Chondrocyte (in vitro differentiated cells): Measurements from ENCODE around the gene ELK1. TPM values are rescaled to one million over a fixed set of nuclear protein-coding genes. Genes with fewer than 3 reads are reported as not detected.
"Not testable (repeated sequence)": the region's sequence is repeated elsewhere in the genome, so short reads cannot be mapped to it uniquely, and the experiment has no call there.

Experiments used
- DNase-seq: peaks from one replicate; pipeline ENCODE4 v3.0.0; 2021; ENCODE audit warnings: mixed read lengths, low spot score
- H3K27ac Mint-ChIP-seq: one replicate; pipeline ENCODE4 v1.8.0; 2021; ENCODE audit warnings: mild to moderate bottlenecking, moderate library complexity, mixed read lengths; ENCODE audit not compliant: unreplicated experiment
- H3K27me3 Mint-ChIP-seq: 2 replicates; pipeline ENCODE4 v1.8.0; 2021; ENCODE audit warnings: low read depth, mixed read lengths
- H3K36me3 Mint-ChIP-seq: 2 replicates; pipeline ENCODE4 v1.8.0; 2021; ENCODE audit warnings: low read depth, mixed read lengths
- H3K4me1 Mint-ChIP-seq: 2 replicates; pipeline ENCODE4 v1.8.0; 2021; ENCODE audit warnings: low read depth, mild to moderate bottlenecking, mixed read lengths
- H3K4me3 Mint-ChIP-seq: one replicate; pipeline ENCODE4 v1.8.0; 2021; ENCODE audit warnings: mild to moderate bottlenecking, moderate library complexity, mixed read lengths; ENCODE audit not compliant: unreplicated experiment
- H3K9me3 Mint-ChIP-seq: 2 replicates; pipeline ENCODE4 v1.8.0; 2021; ENCODE audit warnings: low read depth, mixed read lengths
- total RNA-seq: library from RNA; stranded (reverse); gene quantifications from 3 replicates; pipeline ENCODE4 v1.2.1, GENCODE V29; 2021
- TF ChIP-seq, protein P1 (sequence below): fragments of 200-600 bp; sonication (generic); IDR thresholded peaks from 2 replicates; pipeline ENCODE4 v1.5.0; 2021; ENCODE audit warnings: antibody characterized with exemption, mild to moderate bottlenecking, moderate library complexity

The ELK1 gene
- total RNA-seq, 1 donor from 2014 or later = 32.6 TPM

DNA sequence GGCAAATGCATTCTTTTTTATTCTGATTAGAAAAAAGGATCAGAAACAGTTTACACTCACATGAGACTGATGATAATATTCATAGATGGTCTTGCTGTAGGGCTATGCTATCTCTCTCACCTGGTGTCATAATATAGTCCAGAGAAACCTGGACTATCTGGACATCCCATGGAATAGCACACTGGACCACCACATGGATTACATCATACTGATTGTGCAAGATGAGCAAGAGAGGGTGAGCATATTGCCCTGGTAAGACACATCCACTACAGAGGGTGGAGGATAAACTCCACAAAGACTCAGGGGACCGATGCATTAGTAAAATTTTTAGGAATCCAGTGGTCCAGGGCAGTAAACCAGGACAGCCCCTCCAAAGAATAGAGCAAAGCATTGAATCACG, 38.9 kb downstream of the ELK1 start:
- Mint-ChIP-seq H3K27me3 (no peaks in the 10 kb centered on the region), H3K4me1 (peaks cover 3% of the 10 kb centered on the region), H3K9me3 (peaks cover 12% of the 10 kb centered on the region), H3K36me3 (no peaks in the 10 kb centered on the region), H3K4me3 (no peak overlapping the region), H3K27ac (no peak overlapping the region)
- no peak for DNase-seq
- TF ChIP-seq, protein P1, sequence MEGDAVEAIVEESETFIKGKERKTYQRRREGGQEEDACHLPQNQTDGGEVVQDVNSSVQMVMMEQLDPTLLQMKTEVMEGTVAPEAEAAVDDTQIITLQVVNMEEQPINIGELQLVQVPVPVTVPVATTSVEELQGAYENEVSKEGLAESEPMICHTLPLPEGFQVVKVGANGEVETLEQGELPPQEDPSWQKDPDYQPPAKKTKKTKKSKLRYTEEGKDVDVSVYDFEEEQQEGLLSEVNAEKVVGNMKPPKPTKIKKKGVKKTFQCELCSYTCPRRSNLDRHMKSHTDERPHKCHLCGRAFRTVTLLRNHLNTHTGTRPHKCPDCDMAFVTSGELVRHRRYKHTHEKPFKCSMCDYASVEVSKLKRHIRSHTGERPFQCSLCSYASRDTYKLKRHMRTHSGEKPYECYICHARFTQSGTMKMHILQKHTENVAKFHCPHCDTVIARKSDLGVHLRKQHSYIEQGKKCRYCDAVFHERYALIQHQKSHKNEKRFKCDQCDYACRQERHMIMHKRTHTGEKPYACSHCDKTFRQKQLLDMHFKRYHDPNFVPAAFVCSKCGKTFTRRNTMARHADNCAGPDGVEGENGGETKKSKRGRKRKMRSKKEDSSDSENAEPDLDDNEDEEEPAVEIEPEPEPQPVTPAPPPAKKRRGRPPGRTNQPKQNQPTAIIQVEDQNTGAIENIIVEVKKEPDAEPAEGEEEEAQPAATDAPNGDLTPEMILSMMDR = no peak

DNA sequence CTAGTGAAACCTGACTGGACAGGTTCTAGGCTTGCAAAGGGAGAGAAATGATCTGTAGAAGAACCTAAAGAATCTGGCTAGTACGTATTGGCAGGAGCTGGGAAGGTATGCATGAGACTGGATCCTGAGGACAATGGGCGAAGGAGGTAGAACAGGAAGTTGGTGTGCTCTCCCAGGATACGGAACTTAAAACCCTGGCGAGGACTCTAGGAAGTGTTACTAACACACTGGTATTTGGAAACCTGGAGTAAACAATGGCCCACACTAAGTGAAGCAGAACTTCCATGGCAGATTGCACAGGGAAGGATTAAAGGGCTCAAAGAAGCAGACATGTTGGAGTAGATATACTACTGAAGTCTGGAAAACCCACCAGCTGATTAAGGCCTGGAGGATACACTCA, 39.9 kb downstream of the ELK1 start:
- peaks cover 12% of the 10 kb centered on the region for H3K9me3 Mint-ChIP-seq
- no peak overlapping the region for H3K27ac Mint-ChIP-seq
- H3K36me3 Mint-ChIP-seq = no peaks in the 10 kb centered on the region
- TF ChIP-seq, protein P1 = no peak
- no peak for DNase-seq
- H3K4me1 Mint-ChIP-seq = peaks cover 3% of the 10 kb centered on the region
- H3K4me3 Mint-ChIP-seq = no peak overlapping the region
- no peaks in the 10 kb centered on the region for H3K27me3 Mint-ChIP-seq

DNA sequence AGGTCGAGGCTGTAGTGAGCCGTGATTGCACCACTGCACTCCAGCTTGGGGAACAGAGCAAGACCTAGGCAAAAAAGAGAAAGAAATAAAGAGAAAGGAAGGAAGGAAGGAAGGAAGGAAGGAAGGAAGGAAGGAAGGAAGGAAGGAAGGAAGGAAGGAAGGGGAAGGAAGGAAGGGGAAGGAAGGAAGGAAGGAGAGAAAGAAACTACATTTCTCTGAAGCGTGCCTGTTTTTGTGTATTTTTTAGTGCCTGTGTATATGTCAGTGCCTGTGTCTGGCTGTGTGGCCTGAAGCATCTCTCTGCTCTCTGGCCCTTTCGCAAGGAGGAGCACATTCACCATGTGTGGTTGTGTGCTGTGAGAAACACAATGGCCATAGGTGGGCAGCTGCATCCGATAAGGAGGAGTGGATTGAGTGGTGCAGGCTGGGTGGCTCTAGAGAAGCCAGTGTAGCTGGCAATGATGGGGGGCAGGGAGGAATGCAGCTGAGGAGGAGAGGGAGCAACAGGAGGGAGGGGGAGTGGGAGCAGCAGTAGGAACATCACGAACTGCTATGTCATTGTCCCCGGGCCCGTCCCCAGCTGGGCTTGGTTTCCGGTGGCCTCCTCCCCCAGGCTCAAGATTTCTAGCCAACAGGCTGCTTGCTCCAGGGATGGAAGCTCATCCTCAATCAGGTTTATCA, 42.1 kb downstream of the ELK1 start:
- no peaks in the 10 kb centered on the region for H3K27me3 Mint-ChIP-seq
- TF ChIP-seq, protein P1 = no peak
- no peaks in the 10 kb centered on the region for H3K36me3 Mint-ChIP-seq
- H3K27ac Mint-ChIP-seq = no peak overlapping the region
- no peak overlapping the region for H3K4me3 Mint-ChIP-seq
- peaks cover 9% of the 10 kb centered on the region for H3K9me3 Mint-ChIP-seq
- peaks cover 3% of the 10 kb centered on the region for H3K4me1 Mint-ChIP-seq
- no peak for DNase-seq

DNA sequence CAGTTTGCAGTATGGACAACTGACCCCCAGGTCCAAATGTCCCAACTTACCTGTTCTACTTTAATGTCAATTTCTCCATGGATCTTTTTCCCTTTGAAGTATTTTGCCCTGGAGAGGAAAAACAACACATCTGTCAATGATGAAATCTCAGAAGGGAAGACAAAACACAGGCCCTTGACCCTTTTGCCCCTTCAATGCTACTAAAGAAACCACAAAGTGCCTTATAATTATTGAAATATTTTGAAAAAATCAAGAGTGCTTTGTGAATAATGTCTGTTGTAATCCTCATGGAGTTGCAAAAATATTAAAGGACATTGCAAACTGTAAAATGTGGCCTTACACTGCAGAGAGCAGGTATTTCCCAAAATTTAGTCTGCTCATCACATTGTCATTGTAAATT, 43.3 kb downstream of the ELK1 start:
- DNase-seq = no peak
- no peak overlapping the region for H3K27ac Mint-ChIP-seq

DNA sequence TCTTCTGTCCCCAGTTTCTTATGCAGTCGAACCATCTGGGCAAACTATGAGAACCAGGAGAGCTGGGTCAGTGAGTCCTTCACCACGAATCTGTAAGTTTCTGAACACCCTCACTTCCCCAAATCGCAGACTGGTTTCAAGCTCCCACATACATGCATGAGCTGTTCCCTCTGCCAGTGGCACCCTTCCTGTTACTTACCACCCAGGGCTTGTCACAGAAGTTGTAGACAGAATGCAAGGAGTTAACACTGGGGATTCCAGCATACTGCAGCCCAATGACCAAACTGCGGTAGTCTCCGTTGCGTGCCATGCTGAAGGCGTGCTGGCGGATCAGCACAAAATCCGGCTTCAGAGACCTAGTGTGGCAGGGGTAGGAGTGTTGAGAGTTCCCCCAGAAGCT, 45.3 kb downstream of the ELK1 start:
- no peak overlapping the region for H3K4me3 Mint-ChIP-seq
- H3K36me3 Mint-ChIP-seq = peaks cover 4% of the 10 kb centered on the region
- H3K9me3 Mint-ChIP-seq = peaks cover 11% of the 10 kb centered on the region
- no peaks in the 10 kb centered on the region for H3K27me3 Mint-ChIP-seq
- TF ChIP-seq, protein P1 = no peak
- peaks cover 3% of the 10 kb centered on the region for H3K4me1 Mint-ChIP-seq
- H3K27ac Mint-ChIP-seq = no peak overlapping the region
- no peak for DNase-seq

More for the DNA sequence above, 43.3 kb downstream of the ELK1 start:
- Mint-ChIP-seq H3K4me3 (no peak overlapping the region), H3K4me1 (peaks cover 3% of the 10 kb centered on the region), H3K36me3 (no peaks in the 10 kb centered on the region), H3K9me3 (peaks cover 5% of the 10 kb centered on the region), H3K27me3 (no peaks in the 10 kb centered on the region)
- TF ChIP-seq, protein P1 = no peak

DNA sequence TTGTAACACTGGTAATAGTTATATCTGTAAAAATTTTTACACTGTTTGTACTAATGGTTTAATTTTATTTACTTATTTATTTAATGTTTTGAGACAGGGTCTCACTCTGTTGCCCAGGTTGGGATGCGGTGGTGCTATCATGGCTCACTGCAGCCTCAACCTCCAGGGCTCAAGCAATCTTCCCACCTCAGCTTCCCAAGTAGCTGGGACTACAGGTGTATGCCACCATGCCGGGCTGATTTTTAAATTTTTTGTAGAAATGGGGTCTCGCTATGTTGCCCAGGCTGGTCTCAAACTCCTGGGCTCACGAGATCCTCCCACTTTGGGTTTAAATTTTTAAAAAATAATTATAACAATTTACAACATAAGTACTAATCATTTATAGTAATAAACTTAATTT, 47.2 kb downstream of the ELK1 start:
- not testable (repeated sequence) for DNase-seq, H3K27me3 Mint-ChIP-seq, H3K36me3 Mint-ChIP-seq, H3K4me1 Mint-ChIP-seq, H3K27ac Mint-ChIP-seq, H3K4me3 Mint-ChIP-seq
- peaks cover 17% of the 10 kb centered on the region for H3K9me3 Mint-ChIP-seq
